ENCODE data around the gene GPRC5D.

The GPRC5D gene

DNA sequence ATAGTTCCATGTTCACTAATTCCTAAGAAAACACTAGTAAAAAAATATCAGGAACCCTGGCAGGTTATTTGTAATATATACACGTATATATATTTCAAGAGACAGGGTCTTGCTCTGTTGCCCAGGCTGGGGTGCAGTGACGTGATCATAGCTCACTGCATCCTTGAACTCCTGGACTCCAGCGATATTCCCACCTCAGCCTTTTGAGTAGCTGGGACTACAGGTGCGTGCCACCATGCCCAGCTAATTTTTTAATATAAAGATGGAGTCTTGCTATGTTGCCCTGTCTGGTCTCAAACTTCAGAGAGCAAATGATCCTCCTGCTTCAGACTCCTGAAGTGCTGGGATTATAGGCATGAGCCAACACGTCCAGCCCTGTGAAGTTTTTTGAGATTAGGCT lies 44.4 kb downstream of the GPRC5D start:
- ChIA-PET POLR2A (interaction anchor here (0.7 kb wide), 1 partner anchor 78 kb away, joined by 3 read pairs; no protein-coding TSS in a partner anchor), CTCF (interaction anchor here (0.7 to 5.8 kb wide), 3 partner anchors 9 to 71 kb away, joined by 3 to 35 read pairs (median 3); partner anchors contain the start of gene GPRC5A)
- DNase-seq (ENCODE audit: low read depth, low spot score): no peak
- H3K4me3 ChIP-seq (ENCODE audit: low read depth, low read length): no peak overlapping the region
- TF ChIP-seq, protein P1, sequence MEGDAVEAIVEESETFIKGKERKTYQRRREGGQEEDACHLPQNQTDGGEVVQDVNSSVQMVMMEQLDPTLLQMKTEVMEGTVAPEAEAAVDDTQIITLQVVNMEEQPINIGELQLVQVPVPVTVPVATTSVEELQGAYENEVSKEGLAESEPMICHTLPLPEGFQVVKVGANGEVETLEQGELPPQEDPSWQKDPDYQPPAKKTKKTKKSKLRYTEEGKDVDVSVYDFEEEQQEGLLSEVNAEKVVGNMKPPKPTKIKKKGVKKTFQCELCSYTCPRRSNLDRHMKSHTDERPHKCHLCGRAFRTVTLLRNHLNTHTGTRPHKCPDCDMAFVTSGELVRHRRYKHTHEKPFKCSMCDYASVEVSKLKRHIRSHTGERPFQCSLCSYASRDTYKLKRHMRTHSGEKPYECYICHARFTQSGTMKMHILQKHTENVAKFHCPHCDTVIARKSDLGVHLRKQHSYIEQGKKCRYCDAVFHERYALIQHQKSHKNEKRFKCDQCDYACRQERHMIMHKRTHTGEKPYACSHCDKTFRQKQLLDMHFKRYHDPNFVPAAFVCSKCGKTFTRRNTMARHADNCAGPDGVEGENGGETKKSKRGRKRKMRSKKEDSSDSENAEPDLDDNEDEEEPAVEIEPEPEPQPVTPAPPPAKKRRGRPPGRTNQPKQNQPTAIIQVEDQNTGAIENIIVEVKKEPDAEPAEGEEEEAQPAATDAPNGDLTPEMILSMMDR (IDR thresholded peaks at IDR 0.05; ENCODE audit: insufficient read depth, low read length, missing control alignments): no peak

DNA sequence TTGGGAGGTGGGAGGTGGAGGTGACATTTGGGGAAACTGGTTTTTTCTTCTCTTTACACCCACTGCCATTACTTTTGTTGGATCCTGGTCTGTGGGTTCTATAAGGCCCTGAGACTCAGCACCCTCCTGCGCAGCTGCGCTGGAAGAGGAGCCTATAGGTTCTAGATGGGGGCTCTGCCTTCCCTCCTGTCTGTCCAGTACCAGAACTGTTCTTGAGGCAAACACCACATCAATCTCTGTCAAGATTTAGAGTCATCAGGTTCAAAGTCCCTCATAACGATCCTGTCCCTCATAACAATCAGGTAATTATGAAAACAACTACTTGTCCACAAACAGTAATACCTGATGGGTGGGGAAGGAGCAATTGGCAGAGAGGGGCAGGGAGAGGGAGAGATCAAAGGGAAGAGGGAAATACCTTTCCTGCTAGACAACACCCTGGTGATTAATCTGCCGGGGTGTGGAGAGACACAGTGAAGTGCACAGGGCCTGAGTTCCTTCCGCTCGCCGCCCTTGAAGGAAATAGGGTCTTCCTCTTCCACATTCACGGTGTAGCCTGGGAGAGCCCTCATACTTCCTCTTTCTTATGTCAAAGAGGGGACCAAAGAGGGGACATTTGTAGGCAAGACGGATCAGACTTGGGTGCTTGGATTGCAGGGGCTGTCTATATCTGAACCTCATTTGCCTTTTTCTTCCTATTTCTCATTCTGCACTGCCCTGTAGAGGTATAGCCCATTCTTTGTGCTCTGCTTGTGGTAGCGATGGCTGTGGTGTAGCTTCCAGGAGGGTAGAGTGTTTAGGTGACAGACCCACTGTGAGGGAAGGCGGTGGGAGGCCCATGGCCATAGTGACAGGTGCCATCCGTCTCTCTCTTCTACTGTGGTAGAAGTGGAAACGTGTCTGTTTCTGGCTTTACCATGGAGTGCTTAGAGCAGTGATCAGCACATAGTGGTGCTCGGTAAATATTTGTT lies 48.0 kb downstream of the GPRC5D start:
- no peak overlapping the region for H3K4me3 ChIP-seq (ENCODE audit: low read depth, low read length)
- no peak for DNase-seq (ENCODE audit: low read depth, low spot score)
- CTCF ChIA-PET: interaction anchor here (1.9 to 5.8 kb wide), 2 partner anchors 12 to 116 kb away, joined by 6 to 35 read pairs; no protein-coding TSS in a partner anchor
- TF ChIP-seq, protein P1 (IDR thresholded peaks at IDR 0.05; ENCODE audit: insufficient read depth, low read length, missing control alignments): no peak
- POLR2A ChIA-PET: no interaction called here

DNA sequence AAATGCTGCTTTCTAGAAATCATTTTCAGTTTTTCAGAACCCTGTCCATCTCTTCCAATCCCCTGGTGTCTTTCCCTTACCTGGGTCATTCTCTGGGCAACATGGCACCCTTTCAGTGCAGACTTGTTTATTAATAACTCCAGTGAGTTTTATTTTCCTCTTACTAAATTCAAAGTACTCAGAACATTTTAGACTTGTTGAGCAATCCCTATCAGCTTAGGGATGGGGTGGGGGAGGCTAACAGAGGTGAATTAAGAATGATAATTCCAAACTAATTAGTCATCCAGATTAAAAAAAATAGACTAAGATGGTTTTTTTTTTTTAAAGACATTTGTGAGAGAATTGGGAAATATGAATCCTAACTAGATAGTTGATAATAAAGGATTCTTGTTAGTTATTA lies 49.9 kb downstream of the GPRC5D start:
- TF ChIP-seq, protein P1 (IDR thresholded peaks at IDR 0.05; ENCODE audit: insufficient read depth, low read length, missing control alignments): no peak
- H3K4me3 ChIP-seq (ENCODE audit: low read depth, low read length): no peak overlapping the region
- POLR2A ChIA-PET: no interaction called here
- no peak for DNase-seq (ENCODE audit: low read depth, low spot score)
- CTCF ChIA-PET: interaction anchor here (0.6 to 1.9 kb wide), 5 partner anchors 64 to 117 kb away, joined by 3 to 6 read pairs (median 4); no protein-coding TSS in a partner anchor

DNA sequence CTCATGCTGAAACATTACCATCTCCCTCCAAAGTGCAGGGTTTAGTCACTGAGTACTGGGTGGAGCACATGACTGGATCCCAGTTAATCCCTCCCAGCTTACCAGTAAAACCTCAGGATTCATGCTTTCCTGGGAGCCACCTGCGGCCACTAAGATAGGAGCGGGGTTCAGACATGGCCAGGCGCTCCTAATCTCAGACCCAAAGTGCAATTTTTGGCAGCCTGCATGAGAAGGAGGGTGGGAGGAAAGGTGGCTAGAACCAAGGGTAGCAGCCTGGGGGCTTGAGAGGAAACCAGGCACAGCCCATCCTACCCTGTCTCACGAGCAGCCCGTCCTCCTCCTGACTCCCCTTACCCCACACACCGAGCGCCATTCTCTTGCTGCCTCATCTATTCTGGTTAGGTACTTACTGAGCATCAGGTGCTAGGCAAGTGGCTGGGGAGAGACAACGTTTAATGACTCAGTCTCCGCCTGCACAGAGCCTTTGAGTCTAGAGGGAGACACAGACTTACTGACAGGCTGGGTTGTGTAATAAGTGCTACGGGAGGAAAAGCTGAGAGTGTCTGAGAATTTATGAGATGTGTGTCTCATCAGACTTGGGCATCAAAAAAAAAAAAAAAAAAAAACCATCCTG lies 50.7 kb downstream of the GPRC5D start:
- DNase-seq (ENCODE audit: low read depth, low spot score): peak; percentile 89
- H3K4me3 ChIP-seq (ENCODE audit: low read depth, low read length): no peak overlapping the region
- CTCF ChIA-PET: interaction anchor here (0.6 to 3.8 kb wide), 6 partner anchors 15 to 117 kb away, joined by 3 to 15 read pairs (median 4); no protein-coding TSS in a partner anchor
- TF ChIP-seq, protein P1 (IDR thresholded peaks at IDR 0.05; ENCODE audit: insufficient read depth, low read length, missing control alignments): no peak
- POLR2A ChIA-PET: interaction anchor here (0.7 kb wide), 1 partner anchor 217 kb away, joined by 4 read pairs; no protein-coding TSS in a partner anchor

DNA sequence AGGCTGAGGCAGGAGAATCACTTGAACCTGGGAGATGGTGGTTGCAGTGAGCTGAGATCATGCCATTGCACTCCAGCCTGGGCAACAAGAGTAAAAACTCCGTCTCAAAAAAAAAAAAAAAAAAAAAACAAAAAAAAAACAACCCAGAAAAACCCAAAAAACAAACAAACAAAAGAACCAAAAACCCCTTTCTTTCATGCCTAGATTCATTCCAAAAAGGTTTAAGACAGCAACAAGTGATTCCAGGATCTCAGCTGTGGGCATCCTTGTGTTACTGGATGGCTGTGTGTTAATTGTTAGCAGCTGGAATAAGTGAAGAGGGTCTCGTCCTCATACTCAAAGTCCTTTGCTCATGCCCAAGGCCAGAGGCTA lies 51.2 kb downstream of the GPRC5D start:
- ChIA-PET CTCF (interaction anchor here (1.4 to 3.8 kb wide), 2 partner anchors 15 to 64 kb away, joined by 4 to 15 read pairs; no protein-coding TSS in a partner anchor), POLR2A (interaction anchor here (0.7 kb wide), 1 partner anchor 217 kb away, joined by 4 read pairs; no protein-coding TSS in a partner anchor)
- no peak for DNase-seq (ENCODE audit: low read depth, low spot score)
- no peak overlapping the region for H3K4me3 ChIP-seq (ENCODE audit: low read depth, low read length)
- TF ChIP-seq, protein P1 (IDR thresholded peaks at IDR 0.05; ENCODE audit: insufficient read depth, low read length, missing control alignments): no peak

Data from AG04449 (cell line).